Glutamatergic neuron (in vitro differentiated cells): Measurements from ENCODE around the gene GCLM. TPM values are rescaled to one million over a fixed set of nuclear protein-coding genes. Genes with fewer than 3 reads are reported as not detected.
"Not testable (repeated sequence)": the region's sequence is repeated elsewhere in the genome, so short reads cannot be mapped to it uniquely, and the experiment has no call there.

Experiments
- DNase-seq: peaks from one replicate; pipeline ENCODE4 v3.0.0; 2022
- H3K27ac Mint-ChIP-seq: one replicate; pipeline ENCODE4 v1.8.0; 2020; ENCODE audit warnings: mild to moderate bottlenecking, mixed read lengths, inconsistent platforms; ENCODE audit not compliant: unreplicated experiment
- H3K27me3 Mint-ChIP-seq: one replicate; pipeline ENCODE4 v1.8.0; 2020; ENCODE audit warnings: mild to moderate bottlenecking, moderate library complexity, mixed read lengths, inconsistent platforms; ENCODE audit not compliant: unreplicated experiment
- H3K36me3 Mint-ChIP-seq: one replicate; pipeline ENCODE4 v1.8.0; 2020; ENCODE audit warnings: mild to moderate bottlenecking, mixed read lengths, inconsistent platforms; ENCODE audit not compliant: unreplicated experiment
- H3K4me1 Mint-ChIP-seq: one replicate; pipeline ENCODE4 v1.8.0; 2020; ENCODE audit warnings: mild to moderate bottlenecking, low read depth, mixed read lengths, inconsistent platforms; ENCODE audit not compliant: unreplicated experiment
- H3K4me3 Mint-ChIP-seq: one replicate; pipeline ENCODE4 v1.8.0; 2020; ENCODE audit warnings: mild to moderate bottlenecking, mixed read lengths, inconsistent platforms; ENCODE audit not compliant: unreplicated experiment
- H3K9me3 Mint-ChIP-seq: one replicate; pipeline ENCODE4 v1.8.0; 2020; ENCODE audit warnings: mild to moderate bottlenecking, moderate library complexity, mixed read lengths, inconsistent platforms; ENCODE audit not compliant: unreplicated experiment
- long read RNA-seq: library from polyadenylated mRNA; unstranded; transcript quantifications from one replicate; pipeline ENCODE4 v2.0.0, GENCODE V29; 2020; ENCODE audit not compliant: unreplicated experiment
- total RNA-seq: library from RNA; stranded (reverse); fragmentation: NEBNext Ultra II Directional; extraction: Animal tissue kit (Norgen Biotek cat#: 25700); gene quantifications from one replicate; pipeline ENCODE4 v1.2.1, GENCODE V29; 2021; ENCODE audit not compliant: unreplicated experiment
- TF ChIP-seq, protein P1 (sequence below): fragments of 200-600 bp; sonication (generic); IDR thresholded peaks from one replicate; pipeline ENCODE4 v1.5.0; 2021; ENCODE audit not compliant: partially characterized antibody, unreplicated experiment

The GCLM gene, protein sequence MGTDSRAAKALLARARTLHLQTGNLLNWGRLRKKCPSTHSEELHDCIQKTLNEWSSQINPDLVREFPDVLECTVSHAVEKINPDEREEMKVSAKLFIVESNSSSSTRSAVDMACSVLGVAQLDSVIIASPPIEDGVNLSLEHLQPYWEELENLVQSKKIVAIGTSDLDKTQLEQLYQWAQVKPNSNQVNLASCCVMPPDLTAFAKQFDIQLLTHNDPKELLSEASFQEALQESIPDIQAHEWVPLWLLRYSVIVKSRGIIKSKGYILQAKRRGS
- total RNA-seq = 14.9 TPM
- long read RNA-seq, full-length matches to known transcripts = 11 of 12 reads
- long read RNA-seq, partial matches to known transcripts = 0 of 12 reads
- long read RNA-seq, other reads (novel, unspliced or antisense) = 1 of 12 reads

DNA sequence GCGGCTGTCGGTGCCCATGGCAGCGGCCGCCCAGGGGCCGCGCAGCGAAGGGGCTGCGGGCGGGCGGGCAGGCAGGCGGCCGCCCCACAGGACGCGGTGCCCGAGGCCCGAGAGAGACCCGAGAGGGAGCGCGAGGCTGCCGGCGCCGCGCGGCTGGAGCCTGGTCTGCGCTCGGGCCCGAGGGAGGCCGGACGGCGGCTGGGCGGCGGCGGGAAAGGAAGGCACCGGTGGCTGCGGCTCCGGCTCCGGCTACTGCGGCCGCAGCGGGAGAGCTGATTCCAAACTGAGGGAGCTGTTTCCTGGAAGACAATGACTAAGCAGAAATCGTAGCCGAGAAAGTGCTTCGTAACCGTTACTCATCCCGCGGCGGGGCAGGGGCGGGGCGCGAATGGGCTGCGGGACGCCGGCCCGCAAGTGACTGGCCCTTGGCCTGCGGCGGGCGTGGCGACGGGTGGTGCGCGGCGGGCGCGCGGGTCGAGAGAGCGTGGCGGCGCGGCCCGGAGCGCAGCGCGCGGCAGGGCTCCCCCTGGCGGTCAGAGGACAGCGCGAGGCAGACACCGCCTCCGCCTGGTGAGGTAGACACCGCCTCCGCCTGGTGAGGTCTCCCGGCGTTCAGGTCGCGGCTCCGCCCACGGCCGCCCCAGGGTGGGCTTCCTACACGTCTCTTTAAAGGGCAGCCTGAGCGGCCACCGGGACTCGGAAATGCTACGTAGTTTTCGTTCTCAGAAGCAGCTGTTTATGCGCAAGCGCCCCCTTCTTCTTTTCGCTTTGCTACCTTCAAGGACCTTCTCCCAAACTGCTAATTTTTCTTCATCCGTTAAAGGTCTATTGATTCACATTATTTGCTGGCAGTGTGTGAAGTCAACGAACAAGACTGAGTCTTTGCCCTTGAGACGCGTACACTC, at the start of gene GCLM:
Gene GCLM (minus strand): TSS at position 285 of the 905 bp plus-strand sequence. CDS start 267 bp downstream, at position 18.
- H3K27me3 Mint-ChIP-seq = peaks cover 7% of the 10 kb centered on the region
- H3K4me1 Mint-ChIP-seq = peaks cover 13% of the 10 kb centered on the region
- TF ChIP-seq, protein P1, sequence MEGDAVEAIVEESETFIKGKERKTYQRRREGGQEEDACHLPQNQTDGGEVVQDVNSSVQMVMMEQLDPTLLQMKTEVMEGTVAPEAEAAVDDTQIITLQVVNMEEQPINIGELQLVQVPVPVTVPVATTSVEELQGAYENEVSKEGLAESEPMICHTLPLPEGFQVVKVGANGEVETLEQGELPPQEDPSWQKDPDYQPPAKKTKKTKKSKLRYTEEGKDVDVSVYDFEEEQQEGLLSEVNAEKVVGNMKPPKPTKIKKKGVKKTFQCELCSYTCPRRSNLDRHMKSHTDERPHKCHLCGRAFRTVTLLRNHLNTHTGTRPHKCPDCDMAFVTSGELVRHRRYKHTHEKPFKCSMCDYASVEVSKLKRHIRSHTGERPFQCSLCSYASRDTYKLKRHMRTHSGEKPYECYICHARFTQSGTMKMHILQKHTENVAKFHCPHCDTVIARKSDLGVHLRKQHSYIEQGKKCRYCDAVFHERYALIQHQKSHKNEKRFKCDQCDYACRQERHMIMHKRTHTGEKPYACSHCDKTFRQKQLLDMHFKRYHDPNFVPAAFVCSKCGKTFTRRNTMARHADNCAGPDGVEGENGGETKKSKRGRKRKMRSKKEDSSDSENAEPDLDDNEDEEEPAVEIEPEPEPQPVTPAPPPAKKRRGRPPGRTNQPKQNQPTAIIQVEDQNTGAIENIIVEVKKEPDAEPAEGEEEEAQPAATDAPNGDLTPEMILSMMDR = peak; percentile 88
- peaks cover 7% of the 10 kb centered on the region for H3K9me3 Mint-ChIP-seq
- H3K27ac Mint-ChIP-seq = peak within 1 kb of the TSS; percentile 69
- peaks cover 4% of the 10 kb centered on the region for H3K36me3 Mint-ChIP-seq
- H3K4me3 Mint-ChIP-seq = peak within 1 kb of the TSS; percentile 91
- peak; percentile 98 for DNase-seq

GRCh38 chr1:93958726-93959100, 49.5 kb upstream of the GCLM start:
- Mint-ChIP-seq H3K9me3 (peaks cover 9% of the 10 kb centered on the region), H3K4me1 (no peaks in the 10 kb centered on the region), H3K4me3 (no peak overlapping the region), H3K36me3 (peaks cover 31% of the 10 kb centered on the region), H3K27ac (no peak overlapping the region), H3K27me3 (peaks cover 5% of the 10 kb centered on the region)
- DNase-seq = no peak
- TF ChIP-seq, protein P1 = no peak

GRCh38 chr1:93958032-93958725, 48.9 kb upstream of the GCLM start:
- no peaks in the 10 kb centered on the region for H3K4me1 Mint-ChIP-seq
- no peak for DNase-seq
- peaks cover 31% of the 10 kb centered on the region for H3K36me3 Mint-ChIP-seq
- H3K27me3 Mint-ChIP-seq = peaks cover 5% of the 10 kb centered on the region
- no peak overlapping the region for H3K4me3 Mint-ChIP-seq
- H3K9me3 Mint-ChIP-seq = peaks cover 9% of the 10 kb centered on the region
- TF ChIP-seq, protein P1 = no peak
- H3K27ac Mint-ChIP-seq = no peak overlapping the region

- peaks cover 54% of the 10 kb centered on the region for H3K36me3 Mint-ChIP-seq
- TF ChIP-seq, protein P1 = no peak
- peaks cover 5% of the 10 kb centered on the region for H3K27me3 Mint-ChIP-seq
- peaks cover 16% of the 10 kb centered on the region for H3K9me3 Mint-ChIP-seq
- no peak for DNase-seq
- H3K27ac Mint-ChIP-seq = no peak overlapping the region
- H3K4me1 Mint-ChIP-seq = no peaks in the 10 kb centered on the region
- no peak overlapping the region for H3K4me3 Mint-ChIP-seq
These were observed 46.5 kb upstream of the GCLM start for GRCh38 chr1:93955765-93956164.

GRCh38 chr1:93947002-93947686, 37.9 kb upstream of the GCLM start:
- H3K4me1 Mint-ChIP-seq, H3K27me3 Mint-ChIP-seq, H3K27ac Mint-ChIP-seq, H3K4me3 Mint-ChIP-seq, DNase-seq, H3K9me3 Mint-ChIP-seq: not testable (repeated sequence)
- peaks cover 30% of the 10 kb centered on the region for H3K36me3 Mint-ChIP-seq
